WERI-Rb-1 (cell line): Measurements from ENCODE around the gene DRD1.
"Not testable (repeated sequence)": the region's sequence is repeated elsewhere in the genome, so short reads cannot be mapped to it uniquely, and the experiment has no call there.

Experiments used
- DNase-seq: peaks from one replicate; pipeline ENCODE4 v3.0.0-alpha.2; 2020
- H3K27ac ChIP-seq: fragments of 250-450 bp; sonication (Bioruptor Pico); 2 replicates; pipeline ENCODE4 v1.5.1; 2020; ENCODE audit warnings: mild to moderate bottlenecking, moderate library complexity
- H3K27me3 ChIP-seq: fragments of 250-450 bp; sonication (Bioruptor Pico); 2 replicates; pipeline ENCODE4 v1.5.1; 2021; ENCODE audit warnings: mild to moderate bottlenecking, low read depth, moderate library complexity; ENCODE audit not compliant: insufficient read depth, severe bottlenecking
- H3K36me3 ChIP-seq: fragments of 250-450 bp; sonication (Bioruptor Pico); 2 replicates; pipeline ENCODE4 v1.5.1; 2020; ENCODE audit warnings: mild to moderate bottlenecking, moderate library complexity
- H3K4me3 ChIP-seq: 2 replicates; pipeline ENCODE4 v1.5.1; 2011; ENCODE audit warnings: low read depth, mild to moderate bottlenecking, control low read depth, low read length
- H3K9me3 ChIP-seq: fragments of 250-450 bp; sonication (Bioruptor Pico); 2 replicates; pipeline ENCODE4 v1.5.1; 2021; ENCODE audit warnings: mild to moderate bottlenecking, moderate library complexity; ENCODE audit not compliant: severe bottlenecking
- TF ChIP-seq, protein P1 (sequence below): IDR thresholded peaks from 2 replicates; pipeline ENCODE4 v1.5.1; 2011; ENCODE audit warnings: low read depth, mild to moderate bottlenecking, control low read depth, inconsistent platforms, low read length

The DRD1 gene

DNA sequence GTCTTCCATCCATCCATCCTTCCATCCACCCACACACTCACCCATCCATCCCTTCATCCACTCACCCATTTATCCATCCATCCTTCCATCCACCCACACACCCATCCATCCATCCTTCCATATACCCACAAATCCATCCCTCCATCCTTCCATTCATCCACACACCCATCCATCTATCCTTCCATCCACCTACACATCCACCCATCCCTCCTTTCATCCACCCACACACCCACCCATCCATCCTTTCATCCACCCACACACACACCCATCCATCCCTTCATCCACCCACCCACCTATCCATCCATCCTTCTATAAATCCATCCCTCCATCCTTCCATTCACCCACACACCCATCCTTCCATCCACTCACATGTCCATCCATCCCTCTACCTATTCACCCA is 23.6 kb downstream of the DRD1 start:
- TF ChIP-seq, protein P1, sequence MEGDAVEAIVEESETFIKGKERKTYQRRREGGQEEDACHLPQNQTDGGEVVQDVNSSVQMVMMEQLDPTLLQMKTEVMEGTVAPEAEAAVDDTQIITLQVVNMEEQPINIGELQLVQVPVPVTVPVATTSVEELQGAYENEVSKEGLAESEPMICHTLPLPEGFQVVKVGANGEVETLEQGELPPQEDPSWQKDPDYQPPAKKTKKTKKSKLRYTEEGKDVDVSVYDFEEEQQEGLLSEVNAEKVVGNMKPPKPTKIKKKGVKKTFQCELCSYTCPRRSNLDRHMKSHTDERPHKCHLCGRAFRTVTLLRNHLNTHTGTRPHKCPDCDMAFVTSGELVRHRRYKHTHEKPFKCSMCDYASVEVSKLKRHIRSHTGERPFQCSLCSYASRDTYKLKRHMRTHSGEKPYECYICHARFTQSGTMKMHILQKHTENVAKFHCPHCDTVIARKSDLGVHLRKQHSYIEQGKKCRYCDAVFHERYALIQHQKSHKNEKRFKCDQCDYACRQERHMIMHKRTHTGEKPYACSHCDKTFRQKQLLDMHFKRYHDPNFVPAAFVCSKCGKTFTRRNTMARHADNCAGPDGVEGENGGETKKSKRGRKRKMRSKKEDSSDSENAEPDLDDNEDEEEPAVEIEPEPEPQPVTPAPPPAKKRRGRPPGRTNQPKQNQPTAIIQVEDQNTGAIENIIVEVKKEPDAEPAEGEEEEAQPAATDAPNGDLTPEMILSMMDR, result no peak
- H3K9me3 ChIP-seq, result peaks cover 5% of the 10 kb centered on the region
- H3K4me3 ChIP-seq, result no peak overlapping the region
- peaks cover 56% of the 10 kb centered on the region for H3K27me3 ChIP-seq
- H3K27ac ChIP-seq, result no peak overlapping the region
- no peak for DNase-seq
- H3K36me3 ChIP-seq, result no peaks in the 10 kb centered on the region

DNA sequence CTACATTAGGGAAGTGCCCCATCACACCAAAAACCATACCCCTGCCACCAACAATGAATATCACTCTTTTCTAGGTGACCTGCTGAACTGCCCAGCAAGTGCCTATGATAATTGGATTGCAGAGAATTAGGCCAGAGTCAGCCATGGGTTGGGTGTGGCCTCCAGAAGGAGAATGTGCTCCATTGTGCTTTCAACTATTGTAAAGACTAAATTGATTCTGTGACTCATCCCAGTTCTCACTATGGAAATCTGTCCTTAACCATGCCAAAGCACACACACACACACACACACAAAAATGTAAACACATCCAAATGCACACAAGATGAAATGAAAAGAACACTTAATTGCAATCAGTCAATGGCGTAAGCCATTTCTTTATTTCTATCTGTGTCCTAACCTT is 25.7 kb downstream of the DRD1 start:
- Histone ChIP-seq H3K36me3 (no peaks in the 10 kb centered on the region), H3K27me3 (peaks cover 59% of the 10 kb centered on the region), H3K4me3 (no peak overlapping the region), H3K9me3 (peaks cover 8% of the 10 kb centered on the region), H3K27ac (no peak overlapping the region)
- DNase-seq, result no peak
- TF ChIP-seq, protein P1, result no peak

DNA sequence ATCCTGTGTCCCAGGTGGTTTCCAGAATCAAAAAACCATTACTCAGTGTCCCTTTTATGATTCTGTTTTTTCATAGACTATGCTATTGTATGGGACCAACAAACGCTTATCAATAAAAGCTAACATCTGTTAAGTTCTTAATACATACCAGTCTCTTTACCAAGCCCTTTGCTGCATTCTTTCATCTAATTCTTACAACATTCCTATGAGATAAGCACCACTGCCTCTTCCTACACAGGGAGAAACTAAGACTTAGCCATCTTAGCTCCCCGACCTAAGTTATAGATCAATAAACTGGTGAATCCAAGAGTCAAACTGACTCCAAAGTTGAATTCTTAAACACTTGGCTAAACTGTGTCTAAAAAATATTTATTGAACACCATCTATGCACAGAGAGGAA is 26.6 kb downstream of the DRD1 start:
- H3K36me3 ChIP-seq, result no peaks in the 10 kb centered on the region
- DNase-seq, result no peak
- H3K27ac ChIP-seq, result no peak overlapping the region
- peaks cover 60% of the 10 kb centered on the region for H3K27me3 ChIP-seq
- peaks cover 8% of the 10 kb centered on the region for H3K9me3 ChIP-seq
- TF ChIP-seq, protein P1, result no peak
- no peak overlapping the region for H3K4me3 ChIP-seq

DNA sequence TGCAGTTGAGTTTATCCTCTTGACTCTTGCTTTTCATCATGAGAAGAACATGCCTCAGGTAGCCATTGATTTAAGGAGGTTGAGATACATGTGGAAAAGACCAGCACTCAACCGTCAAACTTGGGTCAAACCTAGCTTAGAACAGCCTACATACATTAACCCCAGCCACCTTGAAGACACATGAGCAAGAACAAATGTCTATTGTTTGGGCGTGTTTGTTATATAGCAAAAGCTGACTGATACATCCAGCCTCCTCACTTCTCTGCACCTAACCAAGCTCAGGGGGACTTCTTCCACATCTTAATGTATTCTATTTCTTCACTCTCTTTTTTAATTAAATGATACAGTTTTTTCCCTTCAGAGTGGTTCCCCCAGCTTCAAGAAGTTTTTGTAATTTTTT is 28.7 kb downstream of the DRD1 start:
- Histone ChIP-seq H3K27ac (no peak overlapping the region), H3K4me3 (no peak overlapping the region), H3K27me3 (peaks cover 64% of the 10 kb centered on the region), H3K9me3 (peaks cover 8% of the 10 kb centered on the region), H3K36me3 (no peaks in the 10 kb centered on the region)
- no peak for DNase-seq
- TF ChIP-seq, protein P1, result no peak

DNA sequence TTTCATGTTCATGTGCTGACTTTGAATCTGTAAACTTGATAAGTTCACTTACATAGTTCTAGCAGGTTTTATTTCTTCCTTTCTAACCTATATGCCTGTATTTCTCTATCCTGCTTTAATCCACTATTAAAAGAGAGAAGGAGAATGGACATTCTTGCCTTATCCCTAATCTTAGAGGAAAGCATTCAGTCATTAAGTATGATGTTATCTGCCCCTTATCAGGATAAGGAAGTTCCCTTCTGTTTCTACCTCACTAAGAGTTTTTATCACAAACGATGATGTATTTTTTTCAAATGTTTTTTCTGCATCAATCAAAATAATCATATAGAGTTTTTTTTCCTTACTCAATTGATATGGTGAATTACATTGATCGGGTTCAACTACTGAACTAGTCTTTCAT is 33.1 kb downstream of the DRD1 start:
- H3K27ac ChIP-seq, result no peak overlapping the region
- peaks cover 8% of the 10 kb centered on the region for H3K9me3 ChIP-seq
- TF ChIP-seq, protein P1, result no peak
- peaks cover 54% of the 10 kb centered on the region for H3K27me3 ChIP-seq
- DNase-seq, result no peak
- no peaks in the 10 kb centered on the region for H3K36me3 ChIP-seq
- H3K4me3 ChIP-seq, result no peak overlapping the region

DNA sequence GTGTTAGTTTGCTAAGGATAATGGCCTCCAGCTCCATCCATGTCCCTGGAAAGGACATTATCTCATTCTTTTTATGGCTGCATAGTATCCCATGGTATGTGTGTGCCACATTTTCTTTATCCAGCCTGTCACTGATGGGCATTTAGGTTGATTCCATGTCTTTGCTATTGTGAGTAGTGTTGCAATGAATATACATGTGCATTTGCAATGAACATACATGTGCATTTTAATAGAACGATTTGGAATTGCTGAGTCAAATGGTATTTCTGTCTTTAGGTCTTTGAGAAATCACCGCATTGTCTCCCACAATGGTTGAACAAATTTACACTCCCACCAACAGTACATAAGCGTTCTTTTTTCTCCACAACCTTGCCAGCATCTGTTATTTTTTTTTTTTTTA is 37.7 kb downstream of the DRD1 start:
- no peak overlapping the region for H3K4me3 ChIP-seq
- TF ChIP-seq, protein P1, result no peak

DNA sequence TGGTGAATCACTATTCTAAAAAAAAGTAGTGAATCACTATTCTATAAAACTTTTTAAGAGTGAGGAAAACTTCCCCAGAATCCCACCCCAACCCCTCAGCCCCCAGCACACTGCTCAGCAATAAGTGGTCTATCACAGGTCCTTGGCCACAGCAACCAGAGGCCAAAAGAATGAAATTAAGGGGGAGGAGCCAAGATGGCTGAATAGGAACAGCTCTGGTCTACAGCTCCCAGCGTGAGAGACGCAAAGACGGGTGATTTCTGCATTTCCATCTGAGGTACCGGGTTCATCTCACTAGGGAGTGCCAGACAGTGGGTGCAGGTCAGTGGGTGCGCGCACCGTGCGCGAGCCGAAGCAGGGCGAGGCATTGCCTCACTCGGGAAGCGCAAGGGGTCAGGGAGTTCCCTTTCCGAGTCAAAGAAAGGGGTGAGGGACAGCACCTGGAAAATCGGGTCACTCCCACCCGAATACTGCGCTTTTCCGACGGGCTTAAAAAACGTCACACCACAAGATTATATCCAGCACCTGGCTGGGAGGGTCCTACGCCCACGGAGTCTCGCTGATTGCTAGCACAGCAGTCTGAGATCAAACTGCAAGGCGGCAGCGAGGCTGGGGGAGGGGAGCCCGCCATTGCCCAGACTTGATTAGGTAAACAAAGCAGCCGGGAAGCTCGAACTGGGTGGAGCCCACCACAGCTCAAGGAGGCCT is 46.2 kb downstream of the DRD1 start:
- H3K27ac ChIP-seq, H3K36me3 ChIP-seq, H3K4me3 ChIP-seq, H3K9me3 ChIP-seq, DNase-seq: not testable (repeated sequence)
- peaks cover 17% of the 10 kb centered on the region for H3K27me3 ChIP-seq

More for the DNA sequence above, 37.7 kb downstream of the DRD1 start:
- no peak for DNase-seq
- Histone ChIP-seq H3K27ac (no peak overlapping the region), H3K36me3 (no peaks in the 10 kb centered on the region), H3K9me3 (no peaks in the 10 kb centered on the region), H3K27me3 (peaks cover 37% of the 10 kb centered on the region)

DNA sequence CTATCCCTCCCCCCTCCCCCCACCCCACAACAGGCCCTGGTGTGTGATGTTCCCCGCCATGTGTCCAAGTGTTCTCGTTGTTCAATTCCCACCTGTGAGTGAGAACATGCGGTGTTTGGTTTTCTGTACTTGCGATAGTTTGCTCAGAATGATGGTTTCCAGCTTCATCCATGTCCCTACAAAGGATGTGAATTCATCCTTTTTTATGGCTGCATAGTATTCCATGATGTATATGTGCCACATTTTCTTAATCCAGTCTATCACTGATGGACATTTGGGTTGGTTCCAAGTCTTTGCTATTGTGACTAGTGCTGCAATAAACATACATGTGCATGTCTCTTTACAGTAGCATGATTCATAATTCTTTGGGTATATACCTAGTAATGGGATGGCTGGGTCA is 48.6 kb downstream of the DRD1 start:
- not testable (repeated sequence) for H3K9me3 ChIP-seq, H3K36me3 ChIP-seq, H3K27ac ChIP-seq, H3K4me3 ChIP-seq, DNase-seq
- H3K27me3 ChIP-seq, result peaks cover 29% of the 10 kb centered on the region
